HG03108 (cell line): ENCODE results near the gene ST14.
"Not testable (repeated sequence)": the region's sequence is repeated elsewhere in the genome, so short reads cannot be mapped to it uniquely, and the experiment has no call there.

Experiments
- ATAC-seq: cut with Tn5 transposase; IDR thresholded peaks from one replicate; pipeline ENCODE4 v1.9.1; 2021; ENCODE audit warnings: moderate library complexity; ENCODE audit not compliant: unreplicated experiment

Gene ST14

GRCh38 chr11:130163346-130164220 lies 4.0 kb downstream of the ST14 start:
- no peak for ATAC-seq

GRCh38 chr11:130164221-130164570 lies 4.6 kb downstream of the ST14 start:
- ATAC-seq = no peak

DNA sequence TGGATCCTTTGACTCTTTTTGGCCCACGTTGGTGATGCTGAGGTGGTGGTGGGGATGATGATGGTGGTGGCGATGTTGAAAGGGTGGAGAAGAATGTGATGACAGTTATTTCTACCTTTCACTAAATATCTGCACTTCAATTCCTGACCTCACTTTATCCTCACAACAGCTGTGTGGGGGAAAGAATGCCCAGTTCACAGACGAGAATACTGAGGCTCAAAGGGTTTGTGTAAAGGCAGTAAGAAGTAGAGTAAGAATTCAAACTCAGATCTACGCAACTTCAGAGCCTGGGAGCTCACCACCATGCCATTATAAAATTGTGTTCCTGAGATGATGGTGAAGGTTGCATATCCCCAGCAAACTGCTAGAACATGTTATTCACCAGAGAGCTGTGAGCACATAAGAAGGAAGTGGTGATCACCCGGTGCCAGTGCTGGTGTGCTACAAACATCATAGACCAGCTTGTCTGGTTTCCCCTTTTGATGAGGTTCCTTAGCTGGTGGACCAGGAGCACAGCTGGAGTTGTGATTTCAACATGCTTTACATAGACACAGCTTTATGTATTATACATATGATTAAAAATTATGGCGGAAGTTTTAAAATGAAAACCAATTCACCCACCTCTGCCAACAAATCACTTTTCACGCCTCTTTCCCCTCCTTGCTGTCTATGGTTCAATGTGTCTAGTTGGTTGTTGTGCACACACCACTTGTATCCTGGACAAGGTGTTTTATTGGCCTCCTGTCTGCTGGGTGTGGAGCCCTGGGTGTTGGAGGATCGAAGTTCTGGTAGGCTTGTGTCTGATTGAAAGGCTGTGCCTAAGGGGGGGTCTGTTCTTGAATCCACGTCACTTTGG lies 6.2 kb downstream of the ST14 start:
- ATAC-seq = no peak

- no peak for ATAC-seq
Observed at GRCh38 chr11:130166457-130166784, 6.8 kb downstream of the ST14 start.

DNA sequence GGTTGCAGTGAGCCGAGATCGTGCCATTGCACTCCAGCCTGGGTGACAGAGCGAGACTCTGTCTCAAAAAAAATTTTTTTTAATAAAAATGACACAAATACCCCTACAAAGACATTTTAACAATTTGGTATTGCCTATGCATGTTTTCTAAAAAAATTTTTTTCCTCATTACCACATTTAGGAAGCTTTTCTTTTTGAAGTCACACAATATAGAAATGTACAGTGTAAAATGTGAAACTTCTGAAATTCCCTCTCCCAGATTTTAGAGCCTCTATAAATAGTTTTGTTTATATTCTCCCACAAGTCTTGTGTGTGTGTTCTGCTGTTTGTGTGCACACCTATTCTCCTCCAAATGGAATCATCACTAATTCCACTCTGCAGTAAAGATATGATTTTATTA lies 7.6 kb downstream of the ST14 start:
- no peak for ATAC-seq

- ATAC-seq = no peak
Observed at GRCh38 chr11:130168105-130168504, 8.5 kb downstream of the ST14 start.

- no peak for ATAC-seq
Observed at GRCh38 chr11:130170345-130170744, 10.8 kb downstream of the ST14 start.

GRCh38 chr11:130171534-130171933 lies 12.0 kb downstream of the ST14 start:
- no peak for ATAC-seq

- ATAC-seq = not testable (repeated sequence)
Observed at GRCh38 chr11:130172001-130172400, 12.4 kb downstream of the ST14 start.

DNA sequence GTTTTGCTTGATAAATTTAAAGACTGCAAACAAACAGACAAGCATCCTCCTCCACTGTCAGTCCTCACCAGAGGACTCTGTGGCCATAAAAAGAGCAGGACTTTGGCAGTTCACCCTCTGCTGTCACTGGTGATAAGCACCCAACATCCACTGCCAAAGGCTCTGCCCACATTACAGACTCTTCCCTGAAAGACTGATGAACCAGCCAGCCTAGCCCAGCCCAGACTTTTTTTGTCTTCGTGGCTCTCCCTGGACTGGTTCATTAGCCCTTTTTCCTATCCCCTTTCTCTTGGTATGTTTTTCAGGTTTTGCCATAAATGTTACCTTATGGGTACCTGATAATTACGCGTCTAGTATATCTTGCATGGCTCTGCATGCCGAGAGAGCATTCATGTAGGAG lies 15.1 kb downstream of the ST14 start:
- no peak for ATAC-seq

GRCh38 chr11:130175898-130176297 lies 16.3 kb downstream of the ST14 start:
- no peak for ATAC-seq

DNA sequence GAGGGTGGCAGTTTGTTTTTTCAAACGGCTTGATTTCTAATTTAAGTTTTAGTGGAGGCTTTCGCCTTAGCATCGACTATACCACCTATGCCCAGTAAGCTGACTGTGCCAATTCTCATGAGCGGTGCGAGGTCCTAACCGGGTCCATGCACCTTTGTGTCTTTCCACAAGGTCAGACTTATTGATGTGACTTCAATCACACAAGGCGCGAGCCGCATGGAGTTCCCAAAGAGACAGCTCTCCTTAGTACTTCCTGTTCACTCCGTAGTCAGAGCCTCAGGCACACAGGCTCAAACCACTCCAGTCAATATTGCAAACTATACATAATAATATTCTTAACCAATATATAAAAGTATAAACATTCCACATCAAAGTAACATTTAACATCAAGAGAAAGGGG lies 18.2 kb downstream of the ST14 start:
- ATAC-seq = no peak

DNA sequence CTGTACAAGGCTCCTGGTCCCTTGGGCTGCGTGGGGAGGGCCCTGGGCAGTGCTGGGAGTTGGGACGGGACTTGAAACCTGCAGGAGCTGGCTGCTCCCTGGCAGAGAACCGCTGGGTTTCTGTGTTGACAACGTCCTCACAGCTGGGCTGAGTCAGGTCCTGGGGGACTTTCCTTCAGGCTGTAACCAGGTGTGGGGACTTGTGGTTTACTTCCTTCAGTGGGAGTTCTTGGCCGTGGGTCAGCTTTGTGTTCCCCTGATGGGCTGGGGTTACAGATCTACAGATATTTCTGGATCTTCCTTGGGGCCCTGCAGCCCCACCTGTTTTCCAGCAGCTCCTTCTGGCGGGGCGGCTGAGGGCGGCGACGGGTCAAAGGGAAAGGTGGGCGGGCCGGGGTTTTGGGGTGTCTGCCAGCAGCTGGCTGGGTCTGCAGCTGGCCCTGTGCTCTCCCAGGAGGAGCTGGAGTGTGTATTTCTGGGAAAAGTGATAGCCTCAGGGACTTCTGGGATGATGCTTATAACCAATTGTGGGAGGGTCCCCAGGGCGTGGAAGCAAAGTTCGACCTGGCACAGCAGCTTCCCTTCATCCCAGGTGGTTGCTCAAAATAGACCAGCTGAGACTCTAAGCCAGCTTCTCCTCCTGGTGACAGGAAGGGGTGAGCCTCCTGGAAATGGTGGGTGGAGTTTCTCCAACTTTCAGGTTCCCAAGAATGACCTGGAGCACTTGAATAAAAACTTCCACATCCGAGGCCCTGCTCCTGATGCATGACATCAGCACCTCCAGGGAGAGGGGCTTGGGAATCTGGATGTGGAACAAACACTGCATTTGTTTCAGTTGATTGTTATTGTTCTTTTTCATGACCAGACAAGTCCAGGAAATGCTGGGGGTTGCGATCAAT lies 19.1 kb downstream of the ST14 start:
- no peak for ATAC-seq

DNA sequence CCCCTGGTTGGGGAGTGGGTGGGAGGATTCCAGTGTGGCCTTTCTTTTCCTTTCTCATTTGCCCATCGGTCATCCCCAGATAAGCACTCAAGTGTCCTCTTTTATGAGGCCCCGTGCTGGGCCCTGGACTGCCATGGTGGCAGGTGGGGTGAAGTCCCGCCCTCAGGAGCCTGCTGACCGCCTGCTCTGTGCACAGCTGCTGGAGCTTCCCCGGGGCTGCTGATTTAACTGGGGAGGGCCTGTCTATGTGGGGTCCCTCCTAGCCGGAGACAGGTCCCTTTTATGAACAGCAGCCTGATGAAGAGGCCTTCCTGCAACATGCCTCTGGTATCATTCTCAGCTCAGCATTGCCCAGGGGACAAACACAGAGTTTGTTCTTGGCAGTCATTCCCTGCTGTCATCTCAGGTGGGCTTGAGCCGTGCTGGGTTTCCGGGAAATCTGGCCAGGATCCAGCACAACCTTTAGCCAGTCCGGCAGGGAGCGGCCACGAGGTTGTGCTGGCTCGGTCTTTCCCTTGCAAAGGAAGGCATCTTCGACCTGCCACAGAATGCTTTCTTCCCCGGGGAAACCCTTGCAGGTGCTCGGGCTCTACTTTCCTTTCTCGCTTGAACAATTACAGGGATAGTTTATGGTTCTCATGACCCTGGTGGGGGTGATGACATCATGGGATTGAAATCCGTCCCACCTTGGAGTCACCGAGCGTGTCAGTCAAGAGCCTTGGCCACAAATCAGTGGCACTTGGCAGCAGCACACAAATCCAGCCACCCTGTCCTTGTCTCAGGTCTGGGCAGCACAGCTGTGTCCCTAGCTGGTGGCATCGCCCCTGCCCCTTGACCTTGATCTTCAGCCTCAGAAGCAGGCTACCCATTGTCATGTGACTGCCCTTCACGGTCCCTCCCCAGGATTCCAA lies 20.1 kb downstream of the ST14 start:
- no peak for ATAC-seq

DNA sequence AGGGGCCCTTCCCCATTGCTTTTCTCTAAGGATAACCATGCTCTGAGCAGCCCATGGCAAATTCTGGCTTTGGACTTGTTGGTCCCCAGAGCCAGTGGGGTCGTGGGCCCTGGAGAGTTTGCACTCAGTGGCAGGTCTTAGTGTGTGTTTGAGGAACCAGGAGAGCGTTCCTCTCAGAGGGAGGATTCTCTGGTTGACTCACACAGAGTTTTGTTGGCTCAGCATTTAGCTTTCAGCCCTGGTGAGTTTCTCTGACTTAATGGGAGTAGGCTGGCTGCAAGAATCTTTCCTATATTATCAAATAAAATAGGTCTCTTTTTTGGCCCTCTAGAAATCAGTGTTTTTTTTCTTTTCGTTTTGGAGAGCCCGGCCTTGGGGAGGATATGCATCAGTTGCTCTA lies 20.9 kb downstream of the ST14 start:
- peak; percentile 32 for ATAC-seq

- ATAC-seq = no peak
Observed at GRCh38 chr11:130180896-130181294, 21.3 kb downstream of the ST14 start.

DNA sequence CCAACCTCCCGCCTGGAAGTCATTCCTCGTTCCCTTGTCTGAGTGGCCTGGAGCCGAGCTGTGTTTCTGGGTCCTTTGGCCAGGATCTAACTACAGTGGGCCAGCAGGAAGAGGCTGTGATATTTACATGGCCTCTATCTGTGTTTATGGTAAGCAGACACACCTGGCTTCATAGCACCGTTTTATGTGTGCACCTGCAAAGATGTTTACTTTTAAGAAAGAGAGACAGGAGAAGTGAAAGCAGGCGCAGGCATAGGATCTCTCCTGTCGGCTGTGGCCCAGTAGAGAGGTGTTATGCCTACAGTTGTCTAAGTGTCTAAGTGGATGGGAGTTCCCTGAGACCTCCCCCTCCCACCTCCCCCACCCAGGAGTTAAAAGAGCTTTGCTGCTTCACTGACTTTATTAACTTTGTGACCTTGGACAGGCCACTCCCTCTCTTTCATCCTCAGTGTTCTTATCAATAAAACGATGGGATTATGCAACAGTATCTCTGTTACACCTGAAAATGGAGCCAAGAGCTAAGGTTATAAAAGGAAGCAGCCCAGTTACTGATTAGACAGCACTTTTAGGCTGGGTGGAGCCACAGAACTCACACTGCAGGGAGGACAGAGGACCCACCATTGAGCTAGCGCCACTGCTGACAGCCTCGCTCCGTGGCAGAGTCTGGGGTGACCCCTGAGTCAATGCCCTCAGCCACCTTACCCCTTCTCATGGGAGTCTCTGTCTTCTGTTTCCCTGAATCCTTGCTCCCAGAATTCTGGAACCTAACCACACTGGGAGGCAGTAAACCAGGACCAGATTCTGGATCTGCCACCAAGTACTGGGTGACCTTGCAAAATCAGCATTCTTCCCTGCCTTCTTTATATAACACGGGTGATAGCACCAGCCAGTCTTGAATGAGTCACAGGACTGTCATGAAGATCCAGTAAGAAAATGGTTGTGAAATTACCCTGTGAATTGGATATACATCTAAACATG lies 22.0 kb downstream of the ST14 start:
- ATAC-seq = peak; percentile 59

DNA sequence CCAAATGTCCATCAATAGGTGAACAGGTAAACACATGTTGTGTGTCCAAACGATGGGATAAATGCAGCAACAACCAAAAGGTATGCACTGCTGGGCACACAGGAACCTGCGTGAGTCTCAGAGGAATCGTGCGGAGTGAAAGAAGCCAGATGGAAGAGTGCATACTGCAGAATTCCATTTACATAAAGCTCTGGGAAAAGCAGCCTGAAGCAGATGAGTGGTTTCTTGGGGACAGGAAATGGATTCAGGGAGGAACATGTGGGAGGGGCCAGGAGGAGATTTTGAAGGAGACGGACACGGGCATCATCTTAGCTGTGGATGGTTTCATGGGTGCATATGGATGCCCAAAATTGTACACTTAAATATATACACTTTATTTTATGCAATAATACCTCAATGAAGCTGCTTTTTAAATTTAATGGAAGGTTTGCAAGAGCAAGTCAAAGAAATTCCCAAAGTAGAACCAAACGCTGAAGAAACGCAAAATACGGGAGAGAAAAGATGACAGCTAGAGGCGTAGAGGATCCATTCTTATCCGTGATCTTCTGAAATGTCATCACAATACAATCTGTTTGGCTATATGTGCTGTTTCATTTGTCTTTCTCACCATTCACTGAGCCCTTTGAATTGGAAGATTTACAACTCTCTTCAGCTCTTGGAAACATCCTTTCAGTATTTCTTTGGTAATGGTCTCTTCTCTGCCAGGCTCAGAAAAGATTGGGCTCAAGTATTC lies 24.5 kb downstream of the ST14 start:
- ATAC-seq = no peak
